GM12864 (cell line): ENCODE data around the gene NSG2.
A peak's percentile ranks its signal among the peaks of the same experiment; 100 is the strongest.
"Not testable (repeated sequence)": the region's sequence is repeated elsewhere in the genome, so short reads cannot be mapped to it uniquely, and the experiment has no call there.

Experiments used
- DNase-seq: peaks from one replicate; pipeline ENCODE4 v3.0.0-alpha.2; 2011; ENCODE audit warnings: low read depth
- H3K4me3 ChIP-seq: 2 replicates; pipeline ENCODE4 v1.5.1; 2011; ENCODE audit warnings: mild to moderate bottlenecking, low read depth, low read length, control low read depth
- TF ChIP-seq, protein P1 (sequence below): IDR thresholded peaks from 2 replicates; pipeline ENCODE4 v1.5.1; 2011; ENCODE audit warnings: low read depth, mild to moderate bottlenecking, moderate library complexity, low read length, control low read depth, inconsistent platforms; ENCODE audit errors: missing control alignments

The NSG2 gene

DNA sequence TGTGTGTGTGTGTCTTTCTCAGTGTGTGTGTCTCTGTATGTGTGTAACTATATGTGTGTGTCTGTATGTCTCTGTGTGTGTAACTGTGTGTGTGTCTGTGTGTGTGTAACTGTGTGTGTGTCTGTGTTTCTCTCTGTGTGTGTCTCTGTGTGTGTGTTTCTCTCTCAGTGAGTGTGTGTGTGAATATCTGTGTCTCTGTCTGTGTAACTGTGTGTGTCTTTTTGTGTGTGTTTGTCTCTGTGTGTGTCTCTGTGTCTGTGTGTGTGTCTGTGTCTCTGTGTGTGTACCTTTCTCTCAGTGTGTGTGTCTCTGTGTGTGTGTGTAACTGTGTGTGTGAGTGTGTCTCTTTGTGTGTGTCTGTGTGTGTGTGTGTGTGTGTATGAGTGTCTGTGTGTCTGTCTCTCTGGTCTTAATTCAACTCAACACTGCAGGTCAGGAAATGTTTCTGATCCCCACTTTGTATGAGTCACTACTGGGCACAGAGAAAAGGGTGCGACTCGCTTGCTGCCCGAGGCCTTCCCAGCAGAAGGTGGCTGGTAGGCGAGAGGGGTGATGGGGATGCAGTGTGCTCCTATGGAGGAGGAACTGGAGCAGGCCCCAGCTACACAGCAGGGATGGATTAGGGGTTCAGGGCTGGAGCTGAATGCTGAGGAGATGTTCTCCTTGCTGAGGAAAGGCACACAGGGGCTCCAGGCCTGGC, 52.1 kb downstream of the NSG2 start:
- no peak overlapping the region for H3K4me3 ChIP-seq
- DNase-seq, result no peak
- TF ChIP-seq, protein P1, sequence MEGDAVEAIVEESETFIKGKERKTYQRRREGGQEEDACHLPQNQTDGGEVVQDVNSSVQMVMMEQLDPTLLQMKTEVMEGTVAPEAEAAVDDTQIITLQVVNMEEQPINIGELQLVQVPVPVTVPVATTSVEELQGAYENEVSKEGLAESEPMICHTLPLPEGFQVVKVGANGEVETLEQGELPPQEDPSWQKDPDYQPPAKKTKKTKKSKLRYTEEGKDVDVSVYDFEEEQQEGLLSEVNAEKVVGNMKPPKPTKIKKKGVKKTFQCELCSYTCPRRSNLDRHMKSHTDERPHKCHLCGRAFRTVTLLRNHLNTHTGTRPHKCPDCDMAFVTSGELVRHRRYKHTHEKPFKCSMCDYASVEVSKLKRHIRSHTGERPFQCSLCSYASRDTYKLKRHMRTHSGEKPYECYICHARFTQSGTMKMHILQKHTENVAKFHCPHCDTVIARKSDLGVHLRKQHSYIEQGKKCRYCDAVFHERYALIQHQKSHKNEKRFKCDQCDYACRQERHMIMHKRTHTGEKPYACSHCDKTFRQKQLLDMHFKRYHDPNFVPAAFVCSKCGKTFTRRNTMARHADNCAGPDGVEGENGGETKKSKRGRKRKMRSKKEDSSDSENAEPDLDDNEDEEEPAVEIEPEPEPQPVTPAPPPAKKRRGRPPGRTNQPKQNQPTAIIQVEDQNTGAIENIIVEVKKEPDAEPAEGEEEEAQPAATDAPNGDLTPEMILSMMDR, result no peak

DNA sequence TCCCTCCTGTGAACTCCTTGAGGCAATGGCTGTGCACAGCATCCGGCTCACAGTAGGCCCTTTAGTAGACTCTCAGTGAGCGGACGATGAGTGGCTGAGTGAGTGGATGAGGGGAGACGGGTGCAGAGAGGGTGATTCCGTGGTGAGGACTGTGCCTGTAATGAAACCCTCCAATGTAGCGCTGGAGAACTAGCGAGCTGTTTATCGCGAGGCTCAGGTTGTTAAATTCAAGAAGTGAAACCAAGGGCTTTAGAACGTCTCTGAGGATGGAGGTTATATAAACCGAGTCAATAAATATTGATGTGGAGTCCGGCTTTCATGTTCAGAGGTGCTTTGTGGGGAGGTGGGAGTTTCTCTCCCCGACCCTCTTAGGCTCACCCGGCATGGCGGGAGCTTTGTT, 53.2 kb downstream of the NSG2 start:
- DNase-seq, result peak; percentile 3
- TF ChIP-seq, protein P1, result no peak
- no peak overlapping the region for H3K4me3 ChIP-seq

DNA sequence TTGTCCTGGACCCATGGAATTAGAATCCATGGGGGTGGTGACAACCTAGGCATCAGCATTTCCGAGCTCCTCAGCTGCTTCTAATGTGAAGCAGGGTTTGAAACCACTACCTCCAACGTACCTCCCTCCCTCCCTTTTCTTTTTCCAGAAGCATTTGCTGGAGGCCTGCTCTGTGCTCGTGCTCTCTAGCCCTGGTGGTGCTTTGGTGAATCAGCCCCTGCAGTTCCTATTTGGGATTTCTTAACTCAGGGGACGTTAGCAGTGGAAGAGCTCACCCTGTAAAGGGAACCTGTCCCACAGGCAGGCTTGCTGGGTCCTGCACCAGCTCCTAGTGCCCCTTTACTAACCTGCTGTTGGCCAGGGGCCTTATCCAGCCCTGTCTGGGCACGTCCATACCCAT, 55.0 kb downstream of the NSG2 start:
- no peak overlapping the region for H3K4me3 ChIP-seq
- no peak for DNase-seq
- TF ChIP-seq, protein P1, result no peak

- TF ChIP-seq, protein P1, result no peak
- no peak for DNase-seq
- H3K4me3 ChIP-seq, result no peak overlapping the region
Observed at GRCh38 chr5:174101195-174101730, 55.8 kb downstream of the NSG2 start.

GRCh38 chr5:174102574-174102973, 57.1 kb downstream of the NSG2 start:
- not testable (repeated sequence) for DNase-seq

DNA sequence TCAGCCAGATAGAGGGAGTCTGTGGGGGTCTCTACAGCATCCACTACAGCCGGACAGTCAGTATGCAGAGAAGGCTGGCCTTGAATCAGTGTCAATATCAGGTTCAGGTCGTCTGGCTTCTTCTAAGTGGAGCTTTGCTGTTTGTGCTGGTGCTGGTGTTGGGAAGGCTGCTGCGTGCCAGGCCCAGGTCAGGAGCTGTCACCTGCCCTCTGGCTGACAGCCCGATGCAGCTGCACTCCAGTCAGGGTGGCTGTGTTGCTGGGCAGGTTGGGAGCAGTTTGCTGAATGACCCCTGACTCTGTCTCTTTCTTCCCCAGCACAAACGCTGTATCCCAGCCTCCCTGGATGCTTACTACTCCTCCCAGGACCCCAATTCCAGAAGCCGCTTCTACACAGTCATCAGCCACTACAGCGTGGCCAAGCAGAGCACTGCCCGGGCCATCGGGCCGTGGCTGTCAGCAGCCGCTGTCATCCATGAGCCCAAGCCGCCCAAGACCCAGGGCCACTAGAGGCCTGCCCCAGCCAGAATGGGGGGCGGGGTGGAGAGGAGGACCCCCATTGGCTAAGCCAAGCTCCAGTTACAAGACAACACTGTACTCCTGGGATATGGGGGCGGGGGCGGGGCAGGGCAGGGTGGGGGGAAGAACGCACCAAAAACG, 61.6 kb downstream of the NSG2 start:
- TF ChIP-seq, protein P1, result no peak
- no peak overlapping the region for H3K4me3 ChIP-seq
- no peak for DNase-seq

More at GRCh38 chr5:174102574-174102973, 57.1 kb downstream of the NSG2 start:
- H3K4me3 ChIP-seq, result not testable (repeated sequence)

- TF ChIP-seq, protein P1, result no peak
- no peak for DNase-seq
- no peak overlapping the region for H3K4me3 ChIP-seq
Observed at GRCh38 chr5:174108745-174109144, 63.2 kb downstream of the NSG2 start.
